Measurements from ENCODE around the gene CYYR1.

Gene CYYR1

DNA sequence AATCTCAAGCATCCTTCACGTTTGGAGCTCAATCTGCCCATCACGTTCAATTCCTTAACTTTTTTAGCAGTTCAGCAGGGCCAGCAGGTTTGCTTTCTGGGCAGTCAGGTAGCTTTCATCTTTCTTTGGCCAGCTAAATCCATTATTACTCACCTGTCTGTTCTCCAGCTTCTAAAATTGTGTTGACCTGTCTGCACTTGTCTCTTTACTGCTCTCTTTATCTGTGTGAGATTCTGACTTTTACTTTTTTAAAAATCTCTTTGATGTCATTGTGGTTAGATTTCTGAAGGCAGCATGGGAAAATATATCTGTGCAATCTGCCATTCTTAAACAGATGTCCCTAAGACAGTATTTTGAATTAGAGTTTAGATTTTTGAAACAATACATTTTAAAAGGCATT is 24.9 kb upstream of the CYYR1 start:
- H3K79me2 ChIP-seq (ENCODE audit: insufficient read depth, low read depth): no peaks in the 10 kb centered on the region
- no peak overlapping the region for H3K9ac ChIP-seq
- no peaks in the 10 kb centered on the region for H3K36me3 ChIP-seq (ENCODE audit: insufficient read depth)
- H4K20me1 ChIP-seq (ENCODE audit: insufficient read depth): no peaks in the 10 kb centered on the region
- H3K27me3 ChIP-seq (ENCODE audit: insufficient read depth, low read depth): no peaks in the 10 kb centered on the region
- H3K4me3 ChIP-seq (IDR thresholded peaks at IDR 0.05; ENCODE audit: insufficient read depth, low read depth, low read length): no peak overlapping the region
- no peak overlapping the region for H2AFZ ChIP-seq (ENCODE audit: low read depth)
- H3K4me1 ChIP-seq (ENCODE audit: low read depth, poor library complexity, severe bottlenecking): no peaks in the 10 kb centered on the region
- no peak overlapping the region for H3K4me2 ChIP-seq
- no peak overlapping the region for H3K27ac ChIP-seq
- TF ChIP-seq, protein P1, sequence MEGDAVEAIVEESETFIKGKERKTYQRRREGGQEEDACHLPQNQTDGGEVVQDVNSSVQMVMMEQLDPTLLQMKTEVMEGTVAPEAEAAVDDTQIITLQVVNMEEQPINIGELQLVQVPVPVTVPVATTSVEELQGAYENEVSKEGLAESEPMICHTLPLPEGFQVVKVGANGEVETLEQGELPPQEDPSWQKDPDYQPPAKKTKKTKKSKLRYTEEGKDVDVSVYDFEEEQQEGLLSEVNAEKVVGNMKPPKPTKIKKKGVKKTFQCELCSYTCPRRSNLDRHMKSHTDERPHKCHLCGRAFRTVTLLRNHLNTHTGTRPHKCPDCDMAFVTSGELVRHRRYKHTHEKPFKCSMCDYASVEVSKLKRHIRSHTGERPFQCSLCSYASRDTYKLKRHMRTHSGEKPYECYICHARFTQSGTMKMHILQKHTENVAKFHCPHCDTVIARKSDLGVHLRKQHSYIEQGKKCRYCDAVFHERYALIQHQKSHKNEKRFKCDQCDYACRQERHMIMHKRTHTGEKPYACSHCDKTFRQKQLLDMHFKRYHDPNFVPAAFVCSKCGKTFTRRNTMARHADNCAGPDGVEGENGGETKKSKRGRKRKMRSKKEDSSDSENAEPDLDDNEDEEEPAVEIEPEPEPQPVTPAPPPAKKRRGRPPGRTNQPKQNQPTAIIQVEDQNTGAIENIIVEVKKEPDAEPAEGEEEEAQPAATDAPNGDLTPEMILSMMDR (conservative IDR thresholded peaks at IDR 0.05; ENCODE audit: low read depth, low read length): no peak

DNA sequence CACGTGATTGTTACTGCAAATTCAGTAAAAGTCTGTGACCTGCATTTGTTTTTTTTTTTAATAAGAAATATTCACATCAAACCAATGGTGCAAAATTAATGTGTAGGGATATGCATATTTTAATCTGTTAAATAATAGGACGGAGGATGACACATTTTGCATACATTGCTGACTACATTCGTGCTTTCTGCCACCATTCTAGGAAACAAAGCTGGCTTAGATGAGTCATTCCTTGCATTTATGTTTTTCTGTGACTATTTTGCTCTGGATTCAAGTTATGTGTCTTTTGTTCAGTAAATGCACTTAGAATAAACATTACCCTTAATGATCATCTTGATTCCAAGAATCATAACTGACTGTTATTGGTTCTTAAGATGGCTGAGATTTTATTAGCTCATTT is 23.9 kb upstream of the CYYR1 start:
- no peak overlapping the region for H3K4me3 ChIP-seq (IDR thresholded peaks at IDR 0.05; ENCODE audit: insufficient read depth, low read depth, low read length)
- no peaks in the 10 kb centered on the region for H3K36me3 ChIP-seq (ENCODE audit: insufficient read depth)
- H4K20me1 ChIP-seq (ENCODE audit: insufficient read depth): no peaks in the 10 kb centered on the region
- no peaks in the 10 kb centered on the region for H3K4me1 ChIP-seq (ENCODE audit: low read depth, poor library complexity, severe bottlenecking)
- H3K27ac ChIP-seq: no peak overlapping the region
- H3K27me3 ChIP-seq (ENCODE audit: insufficient read depth, low read depth): no peaks in the 10 kb centered on the region
- no peak overlapping the region for H2AFZ ChIP-seq (ENCODE audit: low read depth)
- TF ChIP-seq, protein P1 (conservative IDR thresholded peaks at IDR 0.05; ENCODE audit: low read depth, low read length): no peak
- no peak overlapping the region for H3K4me2 ChIP-seq
- H3K9ac ChIP-seq: no peak overlapping the region
- no peaks in the 10 kb centered on the region for H3K79me2 ChIP-seq (ENCODE audit: insufficient read depth, low read depth)

DNA sequence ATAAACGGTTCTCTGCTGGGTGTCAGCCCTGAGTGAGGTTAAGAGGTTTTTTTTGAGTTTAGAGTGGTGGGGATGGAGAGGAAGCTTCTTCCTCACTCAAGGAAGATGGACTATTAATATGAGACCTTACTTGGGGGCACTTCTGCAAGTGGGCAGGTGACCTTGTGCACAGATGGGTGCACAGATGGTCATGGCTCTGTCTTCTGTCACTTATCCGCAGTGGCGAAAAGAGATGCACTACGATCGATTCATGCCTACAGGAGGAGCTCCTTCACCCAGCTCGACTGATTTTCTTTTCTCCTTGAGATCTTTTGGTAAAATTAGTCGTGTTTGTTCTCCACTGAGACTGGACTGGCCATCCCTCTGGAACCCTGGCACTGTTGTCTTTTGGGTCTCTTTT is 22.9 kb upstream of the CYYR1 start:
- Histone ChIP-seq H3K27ac (no peak overlapping the region), H3K9ac (no peak overlapping the region), H3K4me3 (IDR thresholded peaks at IDR 0.05; ENCODE audit: insufficient read depth, low read depth, low read length) (no peak overlapping the region), H3K36me3 (ENCODE audit: insufficient read depth) (no peaks in the 10 kb centered on the region), H3K27me3 (ENCODE audit: insufficient read depth, low read depth) (no peaks in the 10 kb centered on the region), H4K20me1 (ENCODE audit: insufficient read depth) (no peaks in the 10 kb centered on the region), H2AFZ (ENCODE audit: low read depth) (no peak overlapping the region), H3K4me1 (ENCODE audit: low read depth, poor library complexity, severe bottlenecking) (no peaks in the 10 kb centered on the region), H3K4me2 (no peak overlapping the region), H3K79me2 (ENCODE audit: insufficient read depth, low read depth) (no peaks in the 10 kb centered on the region)
- TF ChIP-seq, protein P1 (conservative IDR thresholded peaks at IDR 0.05; ENCODE audit: low read depth, low read length): no peak

DNA sequence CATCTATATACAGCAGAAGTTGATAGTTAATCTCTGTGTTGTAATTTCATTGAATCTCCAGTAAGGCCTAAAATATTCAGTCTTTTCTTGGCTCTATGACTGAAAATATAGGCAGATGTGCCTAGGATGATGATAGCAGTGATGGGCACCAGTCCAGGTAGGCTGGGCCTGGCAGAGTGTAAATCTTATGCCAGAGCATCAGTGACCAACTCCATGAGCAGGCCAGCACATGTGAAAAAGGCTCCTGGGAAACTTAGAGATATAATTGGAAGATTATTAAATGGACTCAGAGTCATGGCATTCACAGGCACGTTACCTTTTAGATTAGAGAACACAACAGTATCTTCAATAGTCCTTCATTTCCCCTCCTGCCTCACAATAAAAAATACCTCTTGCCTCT is 20.7 kb upstream of the CYYR1 start:
- Histone ChIP-seq H3K4me1 (ENCODE audit: low read depth, poor library complexity, severe bottlenecking) (no peaks in the 10 kb centered on the region), H3K36me3 (ENCODE audit: insufficient read depth) (no peaks in the 10 kb centered on the region)

More for the DNA sequence above, 20.7 kb upstream of the CYYR1 start:
- Histone ChIP-seq H3K4me3 (IDR thresholded peaks at IDR 0.05; ENCODE audit: insufficient read depth, low read depth, low read length) (no peak overlapping the region), H4K20me1 (ENCODE audit: insufficient read depth) (no peaks in the 10 kb centered on the region), H3K27ac (no peak overlapping the region), H3K9ac (no peak overlapping the region), H3K4me2 (no peak overlapping the region), H3K79me2 (ENCODE audit: insufficient read depth, low read depth) (no peaks in the 10 kb centered on the region), H3K27me3 (ENCODE audit: insufficient read depth, low read depth) (no peaks in the 10 kb centered on the region), H2AFZ (ENCODE audit: low read depth) (no peak overlapping the region)
- TF ChIP-seq, protein P1 (conservative IDR thresholded peaks at IDR 0.05; ENCODE audit: low read depth, low read length): no peak
